Activated naive CD8-positive, alpha-beta T cell (primary cell): ENCODE data around the gene DAB2.

Source experiments
- H3K27ac Mint-ChIP-seq: one replicate; pipeline ENCODE4 v1.8.0; 2021; ENCODE audit warnings: mixed read lengths
- H3K27me3 Mint-ChIP-seq: one replicate; pipeline ENCODE4 v1.8.0; 2021; ENCODE audit warnings: mixed read lengths
- H3K36me3 Mint-ChIP-seq: one replicate; pipeline ENCODE4 v1.8.0; 2021; ENCODE audit warnings: mixed read lengths
- H3K4me1 Mint-ChIP-seq: one replicate; pipeline ENCODE4 v1.8.0; 2021; ENCODE audit warnings: low read depth, mixed read lengths
- H3K4me3 Mint-ChIP-seq: one replicate; pipeline ENCODE4 v1.8.0; 2021; ENCODE audit warnings: mild to moderate bottlenecking, mixed read lengths
- H3K9me3 Mint-ChIP-seq: one replicate; pipeline ENCODE4 v1.8.0; 2021; ENCODE audit warnings: low read depth, mixed read lengths

DAB2 gene

GRCh38 chr5:39439582-39440162, 14.9 kb upstream of the DAB2 start:
- Mint-ChIP-seq H3K36me3 (no peaks in the 10 kb centered on the region), H3K9me3 (no peaks in the 10 kb centered on the region), H3K4me1 (no peaks in the 10 kb centered on the region), H3K27me3 (peaks cover 5% of the 10 kb centered on the region), H3K27ac (no peak overlapping the region), H3K4me3 (no peak overlapping the region)

GRCh38 chr5:39437467-39437866, 12.7 kb upstream of the DAB2 start:
- Mint-ChIP-seq H3K9me3 (no peaks in the 10 kb centered on the region), H3K4me3 (no peak overlapping the region), H3K27me3 (peaks cover 7% of the 10 kb centered on the region), H3K36me3 (no peaks in the 10 kb centered on the region), H3K4me1 (no peaks in the 10 kb centered on the region), H3K27ac (no peak overlapping the region)

GRCh38 chr5:39433848-39434247, 9.1 kb upstream of the DAB2 start:
- H3K9me3 Mint-ChIP-seq: no peaks in the 10 kb centered on the region
- no peak overlapping the region for H3K4me3 Mint-ChIP-seq
- H3K27ac Mint-ChIP-seq: no peak overlapping the region
- no peaks in the 10 kb centered on the region for H3K4me1 Mint-ChIP-seq
- H3K27me3 Mint-ChIP-seq: peaks cover 10% of the 10 kb centered on the region
- no peaks in the 10 kb centered on the region for H3K36me3 Mint-ChIP-seq

- Mint-ChIP-seq H3K36me3 (no peaks in the 10 kb centered on the region), H3K9me3 (no peaks in the 10 kb centered on the region), H3K27ac (no peak overlapping the region), H3K4me3 (no peak overlapping the region), H3K27me3 (peaks cover 13% of the 10 kb centered on the region), H3K4me1 (no peaks in the 10 kb centered on the region)
Measured at GRCh38 chr5:39432696-39433530, 8.1 kb upstream of the DAB2 start.

GRCh38 chr5:39430461-39430860, 5.7 kb upstream of the DAB2 start:
- no peaks in the 10 kb centered on the region for H3K9me3 Mint-ChIP-seq
- H3K27ac Mint-ChIP-seq: no peak overlapping the region
- no peak overlapping the region for H3K4me3 Mint-ChIP-seq
- no peaks in the 10 kb centered on the region for H3K36me3 Mint-ChIP-seq
- H3K27me3 Mint-ChIP-seq: peaks cover 19% of the 10 kb centered on the region
- H3K4me1 Mint-ChIP-seq: peaks cover 3% of the 10 kb centered on the region

GRCh38 chr5:39428640-39429039, 3.9 kb upstream of the DAB2 start:
- H3K4me3 Mint-ChIP-seq: no peak overlapping the region
- H3K4me1 Mint-ChIP-seq: peaks cover 10% of the 10 kb centered on the region
- H3K27ac Mint-ChIP-seq: no peak overlapping the region
- peaks cover 19% of the 10 kb centered on the region for H3K27me3 Mint-ChIP-seq
- no peaks in the 10 kb centered on the region for H3K9me3 Mint-ChIP-seq
- no peaks in the 10 kb centered on the region for H3K36me3 Mint-ChIP-seq

- Mint-ChIP-seq H3K4me1 (peaks cover 10% of the 10 kb centered on the region), H3K27ac (no peak overlapping the region), H3K9me3 (no peaks in the 10 kb centered on the region), H3K36me3 (no peaks in the 10 kb centered on the region), H3K4me3 (no peak overlapping the region), H3K27me3 (peaks cover 16% of the 10 kb centered on the region)
Measured at GRCh38 chr5:39427633-39428032, 2.9 kb upstream of the DAB2 start.

GRCh38 chr5:39427229-39427628, 2.4 kb upstream of the DAB2 start:
- no peaks in the 10 kb centered on the region for H3K9me3 Mint-ChIP-seq
- H3K36me3 Mint-ChIP-seq: no peaks in the 10 kb centered on the region
- peaks cover 10% of the 10 kb centered on the region for H3K4me1 Mint-ChIP-seq
- H3K27ac Mint-ChIP-seq: no peak overlapping the region
- peaks cover 15% of the 10 kb centered on the region for H3K27me3 Mint-ChIP-seq
- H3K4me3 Mint-ChIP-seq: no peak overlapping the region

- Mint-ChIP-seq H3K4me3 (no peak overlapping the region), H3K27ac (no peak overlapping the region)
Measured at GRCh38 chr5:39426746-39427105, 1.9 kb upstream of the DAB2 start.

GRCh38 chr5:39426051-39426745, 1.4 kb upstream of the DAB2 start:
- peaks cover 10% of the 10 kb centered on the region for H3K4me1 Mint-ChIP-seq
- H3K9me3 Mint-ChIP-seq: no peaks in the 10 kb centered on the region
- no peaks in the 10 kb centered on the region for H3K36me3 Mint-ChIP-seq
- peaks cover 15% of the 10 kb centered on the region for H3K27me3 Mint-ChIP-seq
- no peak overlapping the region for H3K27ac Mint-ChIP-seq
- no peak overlapping the region for H3K4me3 Mint-ChIP-seq

More at GRCh38 chr5:39426746-39427105, 1.9 kb upstream of the DAB2 start:
- Mint-ChIP-seq H3K36me3 (no peaks in the 10 kb centered on the region), H3K27me3 (peaks cover 15% of the 10 kb centered on the region), H3K4me1 (peaks cover 10% of the 10 kb centered on the region), H3K9me3 (no peaks in the 10 kb centered on the region)

GRCh38 chr5:39423331-39423751, 1.4 kb downstream of the DAB2 start:
- peaks cover 11% of the 10 kb centered on the region for H3K27me3 Mint-ChIP-seq
- peak overlapping the region; percentile 4 for H3K4me3 Mint-ChIP-seq
- H3K4me1 Mint-ChIP-seq: peaks cover 10% of the 10 kb centered on the region
- no peaks in the 10 kb centered on the region for H3K9me3 Mint-ChIP-seq
- no peaks in the 10 kb centered on the region for H3K36me3 Mint-ChIP-seq
- no peak overlapping the region for H3K27ac Mint-ChIP-seq

GRCh38 chr5:39422728-39423285, 2.0 kb downstream of the DAB2 start:
- no peaks in the 10 kb centered on the region for H3K9me3 Mint-ChIP-seq
- H3K36me3 Mint-ChIP-seq: no peaks in the 10 kb centered on the region
- peaks cover 10% of the 10 kb centered on the region for H3K4me1 Mint-ChIP-seq
- no peak overlapping the region for H3K4me3 Mint-ChIP-seq
- H3K27ac Mint-ChIP-seq: no peak overlapping the region
- H3K27me3 Mint-ChIP-seq: peaks cover 10% of the 10 kb centered on the region

GRCh38 chr5:39422036-39422606, 2.7 kb downstream of the DAB2 start:
- H3K27ac Mint-ChIP-seq: no peak overlapping the region
- H3K4me3 Mint-ChIP-seq: no peak overlapping the region
- peaks cover 5% of the 10 kb centered on the region for H3K27me3 Mint-ChIP-seq
- H3K4me1 Mint-ChIP-seq: peaks cover 10% of the 10 kb centered on the region
- no peaks in the 10 kb centered on the region for H3K9me3 Mint-ChIP-seq
- H3K36me3 Mint-ChIP-seq: no peaks in the 10 kb centered on the region

- no peaks in the 10 kb centered on the region for H3K9me3 Mint-ChIP-seq
- no peaks in the 10 kb centered on the region for H3K36me3 Mint-ChIP-seq
- peaks cover 5% of the 10 kb centered on the region for H3K27me3 Mint-ChIP-seq
- no peak overlapping the region for H3K27ac Mint-ChIP-seq
- H3K4me1 Mint-ChIP-seq: peaks cover 7% of the 10 kb centered on the region
- no peak overlapping the region for H3K4me3 Mint-ChIP-seq
Measured at GRCh38 chr5:39420482-39421145, 4.2 kb downstream of the DAB2 start.
